GM12892 (cell line): Measurements from ENCODE around the gene ASB5.

Experiments
- POLR2A ChIP-seq: IDR thresholded peaks from 2 replicates; pipeline ENCODE4 v1.6.1; 2011; ENCODE audit warnings: low read depth, low read length, control low read depth
- POLR2AphosphoS5 ChIP-seq: IDR thresholded peaks from 2 replicates; pipeline ENCODE4 v1.6.1; 2011; ENCODE audit warnings: low read depth, low read length, control low read depth

GRCh38 chr4:176309046-176309445, 40.0 kb upstream of the ASB5 start:
- TF ChIP-seq POLR2AphosphoS5 (no peak), POLR2A (no peak)
